GM21825 (cell line): ENCODE results near the gene TTC39A.
"Not testable (repeated sequence)": the region's sequence is repeated elsewhere in the genome, so short reads cannot be mapped to it uniquely, and the experiment has no call there.

Experiments
- ATAC-seq: cut with Tn5 transposase; IDR thresholded peaks from one replicate; pipeline ENCODE4 v1.9.1; 2021; ENCODE audit warnings: mild to moderate bottlenecking, moderate library complexity; ENCODE audit not compliant: unreplicated experiment

TTC39A gene

GRCh38 chr1:51272916-51273315 lies 57.4 kb downstream of the TTC39A start:
- no peak for ATAC-seq

- ATAC-seq: no peak
Observed at GRCh38 chr1:51270751-51271150, 59.6 kb downstream of the TTC39A start.

GRCh38 chr1:51268634-51269033 lies 61.7 kb downstream of the TTC39A start:
- ATAC-seq: no peak

- no peak for ATAC-seq
Observed at GRCh38 chr1:51266791-51267190, 63.6 kb downstream of the TTC39A start.

- no peak for ATAC-seq
Observed at GRCh38 chr1:51266181-51266580, 64.2 kb downstream of the TTC39A start.

- ATAC-seq: no peak
Observed at GRCh38 chr1:51265618-51266017, 64.7 kb downstream of the TTC39A start.

GRCh38 chr1:51264451-51264850 lies 65.9 kb downstream of the TTC39A start:
- no peak for ATAC-seq

- ATAC-seq: no peak
Observed at GRCh38 chr1:51263147-51263877, 67.0 kb downstream of the TTC39A start.

GRCh38 chr1:51255331-51255730 lies 75.0 kb downstream of the TTC39A start:
- no peak for ATAC-seq

- no peak for ATAC-seq
Observed at GRCh38 chr1:51253691-51254090, 76.7 kb downstream of the TTC39A start.

- ATAC-seq: no peak
Observed at GRCh38 chr1:51252366-51252765, 78.0 kb downstream of the TTC39A start.

GRCh38 chr1:51251165-51251564 lies 79.2 kb downstream of the TTC39A start:
- not testable (repeated sequence) for ATAC-seq

GRCh38 chr1:51250729-51251128 lies 79.6 kb downstream of the TTC39A start:
- not testable (repeated sequence) for ATAC-seq

- ATAC-seq: no peak
Observed at GRCh38 chr1:51249445-51249844, 80.9 kb downstream of the TTC39A start.

- no peak for ATAC-seq
Observed at GRCh38 chr1:51247499-51247898, 82.9 kb downstream of the TTC39A start.

- ATAC-seq: peak; percentile 82
Observed at GRCh38 chr1:51247022-51247421, 83.3 kb downstream of the TTC39A start.

GRCh38 chr1:51242546-51242945 lies 87.8 kb downstream of the TTC39A start:
- no peak for ATAC-seq

- ATAC-seq: no peak
Observed at GRCh38 chr1:51241119-51241518, 89.2 kb downstream of the TTC39A start.

GRCh38 chr1:51240084-51240483 lies 90.3 kb downstream of the TTC39A start:
- no peak for ATAC-seq

GRCh38 chr1:51238034-51238403 lies 92.3 kb downstream of the TTC39A start:
- no peak for ATAC-seq

GRCh38 chr1:51237351-51238033 lies 92.9 kb downstream of the TTC39A start:
- ATAC-seq: no peak
